Measurements from ENCODE around the gene GABBR2.
A peak's percentile ranks its signal among the peaks of the same experiment; 100 is the strongest.
"Not testable (repeated sequence)": the region's sequence is repeated elsewhere in the genome, so short reads cannot be mapped to it uniquely, and the experiment has no call there.

Gene GABBR2

DNA sequence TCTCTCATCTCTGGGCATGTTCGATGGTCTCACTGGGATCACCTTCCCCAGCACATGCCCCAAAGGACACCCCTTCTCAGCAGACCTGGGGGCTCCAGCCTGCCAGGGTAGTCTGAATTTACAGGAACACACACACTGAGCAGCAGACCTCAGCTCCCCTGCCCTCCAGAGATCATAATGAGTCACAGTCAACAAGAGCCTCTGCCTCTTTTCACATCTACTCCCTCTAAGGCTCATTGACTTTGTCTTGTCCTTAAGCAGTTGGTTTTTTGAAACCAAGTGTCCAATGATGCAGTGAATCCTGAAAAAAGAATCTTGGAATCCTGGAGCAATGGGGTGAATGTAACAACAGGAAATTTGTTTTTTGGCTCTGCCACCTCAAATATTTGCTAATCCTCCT lies 20.8 kb downstream of the GABBR2 start:
- TF ChIP-seq CTCF (IDR thresholded peaks at IDR 0.05; ENCODE audit: low read depth, low read length, missing control alignments), result no peak

GRCh38 chr9:98686961-98687855 lies 21.5 kb downstream of the GABBR2 start:
- no peak overlapping the region for H3K4me3 ChIP-seq (ENCODE audit: low read depth, low read length)
- DNase-seq (ENCODE audit: low read depth), result no peak
- no peak for TF ChIP-seq CTCF (IDR thresholded peaks at IDR 0.05; ENCODE audit: low read depth, low read length, missing control alignments)

More for the DNA sequence above, 20.8 kb downstream of the GABBR2 start:
- no peak for DNase-seq (ENCODE audit: low read depth)
- no peak overlapping the region for H3K4me3 ChIP-seq (ENCODE audit: low read depth, low read length)

DNA sequence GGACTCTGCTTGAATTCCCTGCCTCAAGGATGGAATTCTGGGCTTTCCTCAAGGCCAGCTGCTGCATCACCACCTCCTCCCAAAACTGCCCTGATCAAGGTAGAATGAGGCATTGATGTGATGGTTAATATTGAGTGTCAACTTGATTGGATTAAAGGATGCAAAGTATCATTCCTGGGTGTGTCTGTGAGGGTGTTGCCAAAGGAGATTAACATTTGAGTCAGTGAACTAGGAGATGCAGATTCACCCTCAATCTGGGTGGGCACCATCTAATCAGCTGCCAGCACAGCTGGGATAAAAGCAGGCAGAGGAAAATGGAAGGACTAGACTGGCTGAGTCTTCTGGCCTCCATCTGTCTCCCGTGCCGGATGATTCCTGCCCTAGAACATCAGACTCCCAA lies 23.9 kb downstream of the GABBR2 start:
- DNase-seq (ENCODE audit: low read depth); H3K4me3 ChIP-seq (ENCODE audit: low read depth, low read length): not testable (repeated sequence)

- DNase-seq (ENCODE audit: low read depth), result no peak
- no peak overlapping the region for H3K4me3 ChIP-seq (ENCODE audit: low read depth, low read length)
- TF ChIP-seq CTCF (IDR thresholded peaks at IDR 0.05; ENCODE audit: low read depth, low read length, missing control alignments), result peak; percentile 76
Observed at GRCh38 chr9:98678244-98678842, 30.4 kb downstream of the GABBR2 start.

DNA sequence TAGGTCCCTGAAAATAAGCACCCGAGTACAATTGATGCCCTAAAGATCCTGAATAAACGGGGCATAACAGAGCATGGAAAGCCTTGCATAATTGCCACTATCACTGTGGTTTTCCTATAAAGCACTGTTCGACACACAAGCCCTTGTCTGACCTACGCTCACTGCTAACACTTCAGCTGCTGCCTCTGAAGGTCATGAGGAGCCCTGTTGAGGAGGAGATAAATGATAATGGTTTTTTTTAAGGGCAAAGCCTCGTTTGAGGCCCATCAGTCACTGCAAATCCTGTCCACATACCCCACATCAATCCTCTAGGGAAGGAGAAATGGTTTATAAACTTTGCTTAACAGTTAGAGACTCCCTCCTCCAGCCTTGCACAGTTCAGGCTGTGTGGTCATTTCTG lies 35.1 kb downstream of the GABBR2 start:
- no peak for TF ChIP-seq CTCF (IDR thresholded peaks at IDR 0.05; ENCODE audit: low read depth, low read length, missing control alignments)

DNA sequence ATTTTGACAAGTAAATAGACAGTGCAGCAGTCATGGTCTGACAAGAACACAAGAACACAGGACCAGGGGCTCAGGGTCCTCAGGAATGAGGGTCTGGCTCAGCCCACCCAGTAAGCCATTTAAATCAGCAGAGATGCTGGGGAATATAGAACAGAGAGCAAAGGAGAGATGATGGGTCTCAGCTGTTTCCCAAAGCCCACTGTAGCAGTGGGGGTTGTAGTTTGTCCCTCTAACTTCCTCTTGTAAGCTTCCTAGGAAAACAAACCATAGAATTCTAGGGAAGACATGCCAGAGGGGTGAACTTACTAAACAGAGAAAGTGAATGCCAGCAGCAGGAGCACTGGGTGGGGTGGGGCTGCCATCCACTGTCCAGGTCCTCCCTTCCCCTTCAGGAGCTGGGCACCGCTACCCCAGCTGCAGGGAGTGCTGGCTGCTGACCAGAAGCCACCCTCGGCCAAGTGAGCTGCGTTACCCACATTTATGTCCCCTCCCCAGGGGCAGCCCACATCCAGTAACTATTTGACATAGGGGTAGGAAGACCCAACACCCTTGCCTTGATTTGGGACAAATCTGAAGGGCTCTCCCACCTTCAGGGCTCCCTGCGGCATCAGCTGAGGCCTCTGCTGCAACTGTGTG lies 41.6 kb downstream of the GABBR2 start:
- H3K4me3 ChIP-seq (ENCODE audit: low read depth, low read length), result no peak overlapping the region
- DNase-seq (ENCODE audit: low read depth), result no peak
- no peak for TF ChIP-seq CTCF (IDR thresholded peaks at IDR 0.05; ENCODE audit: low read depth, low read length, missing control alignments)

More for the DNA sequence above, 35.1 kb downstream of the GABBR2 start:
- H3K4me3 ChIP-seq (ENCODE audit: low read depth, low read length), result no peak overlapping the region
- DNase-seq (ENCODE audit: low read depth), result no peak

GRCh38 chr9:98665501-98665900 lies 43.2 kb downstream of the GABBR2 start:
- TF ChIP-seq CTCF (IDR thresholded peaks at IDR 0.05; ENCODE audit: low read depth, low read length, missing control alignments), result no peak
- no peak overlapping the region for H3K4me3 ChIP-seq (ENCODE audit: low read depth, low read length)
- DNase-seq (ENCODE audit: low read depth), result no peak
